AG09309 (cell line): Measurements from ENCODE around the gene LCLAT1.
"Not testable (repeated sequence)": the region's sequence is repeated elsewhere in the genome, so short reads cannot be mapped to it uniquely, and the experiment has no call there.

Experiments
- DNase-seq: peaks from one replicate; pipeline ENCODE4 v3.0.0-alpha.2; 2010; ENCODE audit warnings: low read depth
- H3K4me3 ChIP-seq: 2 replicates; pipeline ENCODE4 v1.5.1; 2011; ENCODE audit warnings: mild to moderate bottlenecking, low read depth, low read length, moderate library complexity; ENCODE audit not compliant: control insufficient read depth
- CTCF ChIP-seq: IDR thresholded peaks from 2 replicates; pipeline ENCODE4 v1.5.1; 2011; ENCODE audit warnings: mild to moderate bottlenecking, low read depth, low read length, inconsistent platforms; ENCODE audit not compliant: insufficient read depth, control insufficient read depth; ENCODE audit errors: missing control alignments

The LCLAT1 gene

GRCh38 chr2:30633039-30633438, 186.0 kb downstream of the LCLAT1 start:
- no peak for TF ChIP-seq CTCF
- H3K4me3 ChIP-seq: no peak overlapping the region
- DNase-seq: no peak

- no peak for DNase-seq
- no peak for TF ChIP-seq CTCF
- H3K4me3 ChIP-seq: no peak overlapping the region
Observed at GRCh38 chr2:30636311-30636710, 189.3 kb downstream of the LCLAT1 start.

GRCh38 chr2:30639836-30640235, 192.8 kb downstream of the LCLAT1 start:
- no peak overlapping the region for H3K4me3 ChIP-seq
- DNase-seq: no peak
- no peak for TF ChIP-seq CTCF

GRCh38 chr2:30641765-30642345, 194.8 kb downstream of the LCLAT1 start:
- DNase-seq: no peak

GRCh38 chr2:30643013-30643412, 196.0 kb downstream of the LCLAT1 start:
- not testable (repeated sequence) for H3K4me3 ChIP-seq, DNase-seq

More at GRCh38 chr2:30641765-30642345, 194.8 kb downstream of the LCLAT1 start:
- TF ChIP-seq CTCF: no peak
- no peak overlapping the region for H3K4me3 ChIP-seq

- no peak overlapping the region for H3K4me3 ChIP-seq
- no peak for DNase-seq
- TF ChIP-seq CTCF: no peak
Observed at GRCh38 chr2:30643674-30644073, 196.6 kb downstream of the LCLAT1 start.

GRCh38 chr2:30645081-30645744, 198.2 kb downstream of the LCLAT1 start:
- no peak overlapping the region for H3K4me3 ChIP-seq
- TF ChIP-seq CTCF: no peak
- DNase-seq: no peak
